Fibroblast of lung (primary cell): ENCODE results near the gene CCDC3.

ENCODE experiments used
- EZH2 ChIP-seq: IDR thresholded peaks from 2 replicates; pipeline ENCODE4 v1.5.1; 2012; ENCODE audit warnings: low read length, control low read depth, mild to moderate bottlenecking; ENCODE audit errors: missing control alignments
- TF ChIP-seq, protein P1 (sequence below), 2 donors: IDR thresholded peaks in 1 of 2; conservative IDR thresholded peaks in 1 of 2; 1 replicate in 1 of 2; 2 replicates in 1 of 2; pipeline ENCODE4 v1.5.1; 2011 to 2012; ENCODE audit warnings: low read length in 2 of 2, control low read depth in 1 of 2, inconsistent platforms in 1 of 2, low read depth in 1 of 2, mild to moderate bottlenecking in 1 of 2

DNA sequence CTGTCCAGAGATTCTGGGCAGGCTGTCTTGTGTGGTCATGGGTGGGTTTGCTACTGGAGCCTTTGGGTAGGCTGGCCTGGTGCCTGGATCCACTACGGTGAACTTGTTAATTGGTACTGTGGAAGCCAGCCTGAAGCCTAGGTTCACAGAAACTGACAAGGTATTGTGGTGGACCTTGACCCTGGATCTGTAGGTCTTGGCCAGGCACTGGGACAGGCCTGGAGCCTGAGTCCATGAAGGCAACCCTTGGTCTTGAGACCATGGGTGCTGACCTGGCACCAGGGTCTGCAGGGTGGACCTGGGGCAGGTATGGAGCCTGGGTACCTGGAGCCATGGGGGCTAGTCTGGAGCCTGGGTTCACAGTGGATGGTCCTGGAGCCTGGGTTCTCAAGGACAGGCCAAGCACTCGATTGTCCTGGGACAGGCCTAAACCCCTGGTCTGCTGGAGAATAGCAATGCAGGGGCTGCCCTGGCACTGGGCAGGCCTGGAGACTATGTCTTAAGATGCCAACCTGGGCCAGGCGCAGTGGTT lies 85.8 kb downstream of the CCDC3 start:
- TF ChIP-seq, protein P1, sequence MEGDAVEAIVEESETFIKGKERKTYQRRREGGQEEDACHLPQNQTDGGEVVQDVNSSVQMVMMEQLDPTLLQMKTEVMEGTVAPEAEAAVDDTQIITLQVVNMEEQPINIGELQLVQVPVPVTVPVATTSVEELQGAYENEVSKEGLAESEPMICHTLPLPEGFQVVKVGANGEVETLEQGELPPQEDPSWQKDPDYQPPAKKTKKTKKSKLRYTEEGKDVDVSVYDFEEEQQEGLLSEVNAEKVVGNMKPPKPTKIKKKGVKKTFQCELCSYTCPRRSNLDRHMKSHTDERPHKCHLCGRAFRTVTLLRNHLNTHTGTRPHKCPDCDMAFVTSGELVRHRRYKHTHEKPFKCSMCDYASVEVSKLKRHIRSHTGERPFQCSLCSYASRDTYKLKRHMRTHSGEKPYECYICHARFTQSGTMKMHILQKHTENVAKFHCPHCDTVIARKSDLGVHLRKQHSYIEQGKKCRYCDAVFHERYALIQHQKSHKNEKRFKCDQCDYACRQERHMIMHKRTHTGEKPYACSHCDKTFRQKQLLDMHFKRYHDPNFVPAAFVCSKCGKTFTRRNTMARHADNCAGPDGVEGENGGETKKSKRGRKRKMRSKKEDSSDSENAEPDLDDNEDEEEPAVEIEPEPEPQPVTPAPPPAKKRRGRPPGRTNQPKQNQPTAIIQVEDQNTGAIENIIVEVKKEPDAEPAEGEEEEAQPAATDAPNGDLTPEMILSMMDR (conservative IDR thresholded peaks at IDR 0.05 in 1 of 2, IDR thresholded peaks at IDR 0.05 in 1 of 2; ENCODE audit: low read depth in 1 of 2, low read length in 2 of 2), result no peak
- no peak for TF ChIP-seq EZH2
